ENCODE results near the gene PFN2.

PFN2 gene

GRCh38 chr3:149917124-149917667 lies 53.5 kb downstream of the PFN2 start:
- DNase-seq (ENCODE audit: low read depth): no peak
